Suppressor macrophage (primary cell): ENCODE data around the gene MED13L.

ENCODE experiments used
- DNase-seq, 4 experiments: peaks; one replicate each; pipeline ENCODE4 v3.0.0-alpha.2; 2020 to 2022

Gene MED13L

DNA sequence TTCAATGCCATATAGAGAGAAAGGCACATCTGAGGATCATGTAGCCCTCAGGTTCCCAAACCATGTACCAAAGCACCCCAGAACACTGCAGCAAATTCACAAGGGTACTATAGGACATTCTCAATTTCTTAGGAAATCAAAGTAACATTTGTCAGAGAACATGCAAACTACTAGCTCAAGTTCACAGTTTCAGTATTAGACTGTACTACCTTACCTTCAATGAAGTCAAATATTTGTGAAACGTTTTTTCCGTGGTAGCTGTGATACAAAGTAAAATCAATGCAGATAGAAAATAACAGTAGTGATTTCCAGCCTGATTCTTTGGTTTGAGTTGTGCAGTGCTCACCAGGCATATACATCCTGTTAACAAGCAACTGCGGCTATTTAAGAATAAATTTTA, 197.1 kb downstream of the MED13L start:
- DNase-seq: no peak

DNA sequence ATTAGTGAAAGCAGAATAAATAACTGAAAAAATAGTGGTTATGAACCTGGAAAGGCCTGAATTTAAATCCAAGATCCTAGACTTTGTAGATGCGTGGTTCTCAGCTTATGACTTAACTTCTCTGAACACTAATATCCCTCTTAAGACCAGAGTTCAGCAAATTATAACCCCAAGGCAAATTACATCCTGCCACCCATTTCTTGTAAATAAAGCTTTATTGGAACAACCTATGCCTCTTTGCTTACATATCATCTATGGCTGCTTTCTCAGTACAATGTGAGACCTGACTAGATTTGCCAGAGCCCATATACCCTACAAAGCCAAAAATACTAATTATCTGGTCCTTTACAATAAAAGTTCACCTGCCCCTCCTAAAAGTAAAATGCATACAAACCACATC, 199.1 kb downstream of the MED13L start:
- DNase-seq: no peak

DNA sequence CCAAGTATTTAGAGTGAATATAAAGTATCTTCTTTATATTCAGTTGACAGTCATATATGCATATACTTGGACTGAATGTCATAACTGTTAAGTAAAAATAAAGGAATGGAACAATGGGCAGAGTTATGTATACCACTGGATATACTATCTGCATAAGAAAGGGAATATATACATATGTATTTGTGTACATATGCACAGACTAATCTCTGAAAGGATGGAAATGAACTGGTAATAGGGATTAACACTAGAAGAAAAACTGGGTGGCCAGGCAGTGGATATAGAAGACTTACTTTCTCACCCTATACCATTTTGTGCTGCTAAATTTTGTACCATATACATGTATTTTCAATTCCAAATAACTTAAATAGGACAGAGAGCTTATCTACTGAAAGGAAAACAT, 200.1 kb downstream of the MED13L start:
- DNase-seq: no peak

DNA sequence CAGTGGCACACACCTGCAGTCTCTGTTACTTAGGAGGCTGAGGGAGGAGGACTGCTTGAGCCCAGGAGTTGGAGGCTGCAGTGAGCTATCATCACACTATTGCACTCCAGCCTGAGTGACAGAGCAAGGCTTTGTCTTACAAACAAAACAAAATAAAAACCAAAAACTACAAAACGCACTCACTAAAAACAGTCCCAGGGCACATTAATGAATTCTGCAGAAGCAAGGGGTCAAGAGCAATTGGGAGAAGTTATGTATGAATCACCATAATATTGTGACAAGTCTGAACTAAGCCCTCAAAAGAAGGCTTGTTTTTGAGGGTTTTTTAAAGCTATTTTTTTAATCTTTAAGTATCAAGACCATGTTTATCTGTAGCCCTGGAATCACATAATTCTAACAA, 201.1 kb downstream of the MED13L start:
- no peak for DNase-seq

DNA sequence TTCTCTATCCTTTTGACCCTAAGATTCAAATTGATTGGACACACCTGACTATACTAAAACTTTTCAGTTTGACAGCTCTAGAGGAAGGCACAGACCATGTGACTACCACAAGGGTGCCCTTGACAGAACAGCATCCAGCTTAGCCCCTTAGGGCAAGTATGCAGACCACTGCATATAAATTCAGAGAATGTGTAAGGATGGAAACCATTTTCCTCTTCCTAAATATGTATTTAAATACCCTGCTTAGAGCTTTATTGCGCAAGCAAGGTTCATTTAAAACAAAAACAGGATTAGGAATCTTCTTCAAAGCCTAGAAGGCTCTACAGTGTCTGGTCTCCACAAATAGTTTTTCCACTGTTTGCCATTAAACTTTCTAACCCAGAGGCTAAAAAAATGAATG, 202.8 kb downstream of the MED13L start:
- no peak for DNase-seq

DNA sequence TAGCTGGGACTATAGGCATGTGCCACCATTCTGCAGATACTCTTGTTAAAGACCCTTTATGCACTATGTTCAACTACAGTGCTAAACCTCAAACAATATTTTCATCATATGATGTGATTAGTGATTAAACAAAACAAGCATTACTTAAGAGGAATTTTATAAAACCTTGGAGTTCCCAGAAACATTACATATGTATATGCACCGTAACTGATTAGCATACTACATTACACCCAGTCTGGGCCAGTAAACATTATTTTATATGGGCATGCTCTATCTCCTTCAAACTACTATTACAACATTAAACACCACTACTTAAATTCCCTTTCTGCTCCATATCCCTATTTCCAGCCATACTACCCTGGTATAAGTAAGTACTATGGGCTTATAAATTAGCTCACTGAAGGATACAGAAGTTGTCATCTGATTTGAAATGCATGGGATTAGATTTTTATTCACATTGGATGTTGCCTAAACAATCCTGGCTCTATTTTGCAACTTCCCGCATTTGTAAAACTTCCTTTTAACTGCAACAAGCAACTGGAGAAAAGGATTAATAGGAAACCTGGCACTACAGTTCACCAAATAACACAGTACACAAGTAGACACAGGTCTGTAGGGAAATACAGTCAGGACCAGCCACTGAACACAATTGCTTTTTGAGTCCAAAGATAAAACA, 205.8 kb downstream of the MED13L start:
- DNase-seq: peak; percentile 37 to 67 (median 54)

DNA sequence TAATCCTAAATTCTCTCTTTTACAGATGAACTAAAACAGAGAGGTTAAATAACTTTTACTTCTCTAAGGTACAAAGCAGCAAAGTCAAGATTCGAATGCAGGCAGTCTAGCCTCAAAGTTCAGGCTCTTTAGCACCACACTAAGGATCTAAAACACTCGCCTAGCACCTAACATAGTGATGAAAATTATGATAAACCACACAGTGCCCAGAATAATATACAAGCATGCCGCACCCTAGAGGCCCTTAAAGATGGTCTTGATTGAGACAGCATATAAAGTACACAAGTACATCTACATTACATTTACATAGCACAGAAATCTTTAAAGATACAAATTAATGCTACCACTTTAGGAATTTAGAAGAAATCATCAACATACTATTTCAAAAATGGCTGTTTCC, 207.0 kb downstream of the MED13L start:
- DNase-seq: no peak

DNA sequence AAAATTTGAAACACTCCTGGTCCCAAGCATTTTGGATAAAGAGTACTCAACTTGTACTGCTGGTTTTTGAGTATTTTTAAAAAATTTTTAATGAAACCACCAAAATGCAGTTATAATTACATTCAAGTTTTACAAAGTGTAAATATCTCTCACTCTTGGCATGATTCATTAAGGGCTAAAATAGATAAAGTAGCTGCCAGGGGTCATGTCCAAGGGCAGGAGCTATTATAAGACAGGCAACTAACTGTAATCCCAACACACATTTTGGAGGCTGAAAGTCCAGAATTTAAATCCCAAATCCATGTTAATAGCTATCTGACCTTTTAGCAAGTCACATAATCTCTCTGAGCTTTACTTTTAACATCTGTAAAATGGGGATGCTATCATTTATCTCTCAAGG, 207.6 kb downstream of the MED13L start:
- no peak for DNase-seq

DNA sequence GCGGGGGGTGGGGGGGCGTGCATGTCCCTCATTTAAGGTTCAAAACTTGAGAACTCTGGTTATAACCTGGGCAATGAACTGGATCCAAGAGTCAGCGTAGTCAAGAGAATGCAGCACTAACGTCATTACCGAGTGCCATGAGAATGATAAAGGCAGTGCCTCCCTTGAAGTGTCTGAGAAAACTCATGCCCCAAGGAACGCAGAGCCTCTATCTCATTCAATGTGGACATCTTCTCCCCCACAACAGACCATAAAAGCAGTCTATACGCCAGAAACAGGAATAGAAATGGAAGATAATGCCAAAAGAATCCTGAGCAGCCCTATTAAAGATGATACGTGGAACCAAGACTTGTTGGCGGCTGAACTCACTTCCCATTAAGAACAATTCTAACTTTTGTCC, 208.6 kb downstream of the MED13L start:
- no peak for DNase-seq

DNA sequence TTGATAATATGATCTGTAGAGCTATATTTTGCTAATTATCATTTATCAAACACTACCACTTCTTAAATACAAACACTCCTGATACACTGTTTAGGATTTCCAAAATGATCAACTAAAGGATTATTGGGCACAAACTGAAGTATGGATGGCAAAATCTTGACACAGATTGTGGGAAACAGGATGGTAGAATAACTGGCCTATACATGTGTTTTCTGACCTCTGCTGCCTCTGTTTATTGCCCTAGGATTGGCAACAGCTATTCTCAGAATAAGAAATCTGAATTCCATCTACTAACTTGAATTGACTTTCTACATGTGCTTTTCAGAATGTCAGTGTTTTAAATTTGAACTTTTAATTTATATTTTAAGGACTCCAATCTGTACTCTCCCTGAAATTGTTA, 209.1 kb downstream of the MED13L start:
- no peak for DNase-seq

DNA sequence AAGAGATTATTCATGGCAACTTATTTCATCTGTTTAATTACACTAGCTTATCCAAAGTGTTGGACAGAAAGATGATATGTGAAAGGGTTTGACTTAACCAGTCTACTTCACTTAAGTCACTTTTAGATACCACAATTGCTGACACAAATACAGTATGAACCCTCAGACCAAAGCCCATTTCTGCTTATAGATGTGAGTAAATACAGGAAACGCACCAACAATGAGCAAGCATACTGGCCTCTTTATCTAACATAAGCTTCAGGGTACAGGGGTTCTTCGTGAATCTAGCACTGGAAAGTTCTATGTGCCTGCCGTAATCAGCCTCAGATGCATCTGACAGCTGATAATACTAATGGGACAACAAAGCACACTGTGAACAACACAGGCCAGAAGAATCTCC, 209.6 kb downstream of the MED13L start:
- peak in 1 of 4 experiments; percentile 25 for DNase-seq

DNA sequence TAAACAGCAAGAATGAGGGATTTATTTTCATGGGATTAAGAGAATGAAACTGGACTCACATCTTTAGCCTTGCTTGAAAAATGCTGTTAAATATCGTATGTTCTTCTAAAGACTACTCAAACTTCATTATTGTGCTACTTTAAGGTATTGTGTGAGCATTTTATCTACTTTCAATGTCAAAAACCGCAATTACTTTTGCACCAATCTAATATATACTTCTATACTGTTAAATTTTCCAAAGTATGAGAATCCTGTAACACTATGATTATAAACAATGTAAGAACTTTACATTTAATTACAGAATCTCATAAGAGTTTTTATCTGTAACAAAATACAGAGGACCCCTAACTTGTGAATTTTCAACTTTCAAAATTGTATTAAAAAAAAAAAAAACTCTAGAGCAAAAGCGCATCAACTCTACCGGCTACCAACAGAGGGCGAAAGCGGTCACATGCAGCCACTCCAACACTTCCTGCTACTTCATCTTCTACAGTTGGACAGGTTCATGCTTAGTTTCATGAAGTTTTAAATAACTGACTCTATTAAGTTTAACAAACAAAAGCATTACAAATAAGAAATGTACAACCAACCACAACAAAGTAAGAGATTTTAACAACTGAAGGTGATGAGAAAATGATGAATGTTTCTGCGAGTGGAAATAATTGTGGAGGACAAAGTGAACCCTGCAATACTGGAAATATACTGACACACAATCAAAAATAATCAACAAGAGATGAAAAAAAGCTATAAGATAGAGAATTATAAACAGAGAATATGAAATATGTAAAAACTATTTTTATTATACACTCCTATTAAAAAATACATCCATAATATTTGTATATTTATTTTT, 210.9 kb downstream of the MED13L start:
- peak; percentile 54 to 69 (median 63) for DNase-seq

DNA sequence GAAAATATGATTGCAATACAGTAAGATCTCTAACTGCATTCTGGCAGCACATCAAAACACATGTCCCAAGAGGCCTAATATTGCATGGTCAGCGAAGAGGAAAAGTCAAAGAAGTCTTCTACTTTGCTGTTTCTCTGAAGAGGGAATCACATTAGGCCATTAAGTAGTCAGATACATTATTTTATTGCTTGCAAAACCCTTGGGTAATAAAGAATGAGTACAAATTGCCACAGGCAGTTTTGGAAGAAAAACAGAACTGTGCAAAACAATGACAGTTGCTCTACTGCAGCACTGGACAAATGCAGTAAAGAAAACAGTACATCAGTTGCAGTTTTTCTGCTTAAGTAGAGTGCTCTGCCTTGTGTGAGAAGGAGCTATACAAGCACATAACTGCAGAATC, 211.9 kb downstream of the MED13L start:
- no peak for DNase-seq

DNA sequence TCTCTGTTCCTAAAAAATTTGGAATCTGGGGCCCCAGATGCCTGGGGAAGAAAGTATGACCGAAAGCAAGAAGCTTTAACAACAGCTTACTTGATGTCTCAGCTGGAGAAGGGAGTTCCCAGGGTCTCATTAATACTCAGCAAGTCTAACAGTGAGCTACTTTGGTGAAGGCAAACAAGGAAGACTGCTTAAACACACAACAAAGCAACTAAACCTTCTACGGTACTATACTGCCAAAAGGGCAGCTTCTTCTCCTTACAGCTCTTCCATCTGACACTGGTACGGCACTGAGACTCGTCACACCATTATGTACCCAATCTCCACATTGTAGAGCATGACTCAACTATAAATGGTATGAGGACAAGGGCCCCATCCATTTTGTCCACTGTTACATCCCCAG, 213.0 kb downstream of the MED13L start:
- DNase-seq: no peak

DNA sequence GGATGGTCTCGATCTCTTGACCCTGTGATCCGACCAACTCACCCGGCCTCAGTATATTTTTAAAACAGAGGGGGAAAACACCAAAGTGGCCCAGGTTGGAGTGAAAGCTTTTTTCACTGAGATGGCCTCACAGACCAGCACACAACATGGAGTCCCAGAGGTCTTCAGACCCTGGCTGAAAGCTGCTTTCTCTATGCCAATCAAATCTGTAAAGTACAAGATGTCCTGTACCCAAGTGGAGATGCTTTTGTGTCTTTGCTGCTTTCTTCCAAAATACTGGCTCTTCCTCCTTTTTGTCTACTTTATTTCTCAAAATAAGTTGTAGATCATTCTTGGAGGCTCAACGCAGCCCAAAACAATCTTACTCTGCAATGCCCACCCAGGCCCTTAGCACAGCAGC, 214.8 kb downstream of the MED13L start:
- DNase-seq: no peak

DNA sequence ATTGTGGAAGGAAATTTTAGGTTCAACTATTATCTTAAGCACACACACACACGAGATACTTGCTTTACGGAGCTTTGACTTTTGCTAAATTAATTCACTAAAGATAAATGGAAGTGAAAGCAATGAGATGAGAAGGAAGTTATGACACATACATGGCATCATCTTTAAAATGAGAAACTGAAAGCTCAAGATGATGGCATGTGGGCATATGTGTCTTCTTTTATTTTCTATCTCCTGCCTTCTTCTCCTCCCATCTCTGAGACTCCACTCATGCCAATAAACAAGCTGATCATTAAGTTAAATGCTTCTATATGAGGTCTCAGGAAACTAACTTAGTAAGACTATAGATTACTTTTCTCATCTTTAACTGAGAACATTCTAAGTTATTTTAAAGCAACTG, 216.7 kb downstream of the MED13L start:
- peak; percentile 14 to 72 (median 44) for DNase-seq

DNA sequence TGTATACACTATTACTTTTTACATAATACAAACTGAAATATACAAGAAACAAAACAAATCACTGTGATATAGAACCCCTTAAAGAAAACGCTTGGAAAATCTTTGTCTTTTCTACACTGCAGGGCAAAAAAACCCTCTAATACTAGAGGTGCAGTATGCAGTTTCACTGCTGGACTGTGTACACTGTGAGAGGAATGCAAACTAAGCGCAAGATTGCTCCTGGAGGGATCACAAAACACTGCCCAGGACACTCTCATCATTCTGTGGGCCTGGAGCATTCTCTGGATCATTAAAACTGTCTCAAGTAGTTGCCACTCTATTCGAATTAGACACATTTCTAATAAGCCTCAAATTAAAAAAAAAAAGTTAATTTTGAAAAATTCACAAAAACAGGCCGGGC, 217.6 kb downstream of the MED13L start:
- DNase-seq: no peak

DNA sequence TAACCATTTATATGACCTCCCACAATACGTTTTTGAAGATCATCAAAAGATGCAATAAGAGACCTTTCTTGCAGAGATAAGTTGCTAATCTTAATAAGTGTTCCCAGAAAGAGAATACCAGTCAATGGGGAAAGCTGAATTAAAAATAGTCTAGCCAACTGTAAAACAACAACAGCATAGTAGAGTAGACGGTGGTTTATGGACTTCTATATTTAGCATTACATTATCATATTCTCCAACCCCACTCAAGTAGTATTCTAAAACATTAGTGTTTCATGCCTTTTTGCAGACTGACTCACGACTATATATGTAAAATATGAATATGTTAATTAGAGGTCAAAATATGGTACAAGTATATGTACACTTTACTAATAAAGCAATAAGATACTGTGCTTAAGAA, 218.9 kb downstream of the MED13L start:
- DNase-seq: no peak

DNA sequence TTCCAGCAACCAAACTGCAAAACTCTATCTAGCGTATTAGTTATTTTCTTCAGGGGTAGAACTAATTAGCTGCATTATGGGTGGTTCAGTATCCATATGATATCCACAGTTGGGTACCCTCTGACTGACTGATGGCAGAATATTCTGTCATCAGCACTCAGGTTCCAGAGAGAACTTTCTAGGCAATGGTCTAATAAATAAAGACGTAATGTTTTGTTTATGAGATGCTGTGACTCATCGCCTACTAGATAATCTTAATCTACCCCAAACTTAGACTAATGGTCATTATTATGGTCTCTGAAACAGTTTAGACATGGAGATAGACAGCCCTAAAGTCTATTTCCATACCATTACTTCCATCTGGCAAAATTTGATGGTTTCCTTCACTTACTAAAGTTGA, 220.1 kb downstream of the MED13L start:
- DNase-seq: no peak

DNA sequence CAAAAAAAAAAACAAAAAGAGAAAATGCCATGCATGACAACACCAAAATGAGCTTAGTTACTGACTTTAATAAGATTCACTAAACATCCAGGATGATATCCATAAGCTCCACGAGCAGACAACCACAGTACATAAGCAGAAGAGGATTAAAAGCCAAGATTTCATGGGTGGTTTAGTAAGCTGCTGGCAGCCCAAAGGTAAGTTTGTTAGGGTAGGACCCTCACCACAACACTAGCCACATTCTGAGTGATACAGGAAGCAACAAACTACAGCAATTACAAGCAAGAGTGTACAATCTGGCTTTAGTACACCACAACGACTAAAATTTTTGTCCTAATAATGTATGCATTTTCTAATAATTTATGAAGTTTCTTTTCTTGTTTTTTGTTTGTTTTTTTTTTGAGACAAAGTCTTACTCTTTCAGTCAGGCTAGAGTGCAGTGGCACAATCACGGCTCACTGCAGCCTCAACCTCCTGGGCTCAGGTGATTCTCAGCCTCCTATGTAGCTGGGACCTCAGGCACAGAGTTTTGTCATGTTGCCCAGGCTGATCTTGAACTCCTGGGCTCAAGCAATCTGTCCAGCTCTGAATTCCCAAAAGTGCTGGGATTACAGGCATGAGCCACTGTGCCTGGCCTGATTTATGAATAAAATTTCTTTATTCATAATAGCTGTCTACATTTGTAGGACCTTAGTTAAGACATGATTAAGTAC, 221.4 kb downstream of the MED13L start:
- no peak for DNase-seq

DNA sequence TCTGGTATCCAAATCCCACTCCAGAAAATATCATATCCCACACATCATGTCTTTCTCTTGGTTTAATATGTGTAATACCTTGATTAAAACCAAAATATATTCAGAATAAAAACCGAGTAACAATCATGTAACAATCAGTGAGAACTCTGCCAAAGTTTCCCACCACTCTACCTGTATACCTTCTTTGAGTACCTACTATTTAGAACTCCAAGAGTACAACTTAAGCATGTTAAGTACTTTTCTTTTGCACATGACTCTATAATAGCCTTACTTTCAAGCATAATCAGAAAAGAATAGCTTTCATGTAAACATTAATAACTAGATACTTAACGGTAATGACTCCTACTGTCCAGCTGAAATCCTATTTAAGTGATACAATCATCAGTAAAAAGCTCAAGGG, 223.2 kb downstream of the MED13L start:
- DNase-seq: no peak

DNA sequence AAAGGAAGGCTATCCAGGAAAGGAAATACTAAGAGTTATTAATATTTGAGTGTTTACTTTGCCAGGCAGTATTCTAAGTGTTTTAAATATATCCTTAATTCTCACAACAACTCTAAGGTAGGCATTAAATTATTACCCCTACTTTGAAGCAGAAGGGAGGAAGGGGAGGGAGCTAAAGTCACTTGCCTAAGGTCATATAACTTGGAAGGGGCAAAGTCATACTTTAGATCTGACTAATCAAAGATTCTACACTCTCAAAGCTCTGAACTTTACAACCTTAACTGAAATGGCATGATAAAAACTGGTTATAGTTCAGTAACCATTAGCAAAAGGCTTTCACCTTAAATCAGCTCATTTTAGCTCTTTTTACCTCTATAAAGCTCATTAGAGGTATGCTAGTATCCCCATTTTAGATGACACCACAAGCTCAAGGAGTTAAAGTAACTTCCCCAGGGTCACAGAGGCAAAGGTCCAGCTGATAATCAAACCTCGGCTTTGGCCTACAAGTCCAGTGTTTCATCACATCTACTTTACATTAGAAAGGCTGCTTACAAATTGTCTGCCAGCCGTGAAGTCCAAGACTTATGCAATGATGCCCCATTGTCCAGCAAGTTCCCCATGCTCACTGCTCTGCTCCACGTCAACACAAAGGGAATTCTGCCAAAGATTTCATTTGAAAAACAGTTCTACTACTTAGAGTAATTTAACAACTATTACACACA, 223.9 kb downstream of the MED13L start:
- DNase-seq: peak; percentile 64 to 84 (median 76)

DNA sequence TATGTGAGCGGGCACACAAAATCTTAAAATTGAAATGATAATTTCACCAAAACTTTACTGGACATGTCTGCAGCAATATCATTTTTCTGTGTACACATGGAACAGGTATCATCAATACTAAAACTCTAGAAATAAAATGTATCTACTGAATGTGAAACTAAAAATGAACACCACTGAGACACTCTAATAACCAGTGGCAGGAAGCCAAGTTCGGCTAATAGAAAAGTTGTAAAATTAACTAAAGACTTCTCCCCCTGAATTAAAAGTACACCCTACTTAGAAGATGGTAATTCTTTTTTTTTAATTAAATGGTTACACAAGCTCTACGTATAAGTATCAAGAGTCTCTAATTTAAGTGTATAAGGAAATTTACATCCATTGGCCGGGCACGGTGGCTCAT, 227.2 kb downstream of the MED13L start:
- no peak for DNase-seq
